HG02938 (cell line): Measurements from ENCODE around the gene NME2.
"Not testable (repeated sequence)": the region's sequence is repeated elsewhere in the genome, so short reads cannot be mapped to it uniquely, and the experiment has no call there.

Experiments used
- ATAC-seq: cut with Tn5 transposase; IDR thresholded peaks from one replicate; pipeline ENCODE4 v1.9.1; 2021; ENCODE audit warnings: mild to moderate bottlenecking, moderate library complexity; ENCODE audit not compliant: unreplicated experiment

NME2 gene

DNA sequence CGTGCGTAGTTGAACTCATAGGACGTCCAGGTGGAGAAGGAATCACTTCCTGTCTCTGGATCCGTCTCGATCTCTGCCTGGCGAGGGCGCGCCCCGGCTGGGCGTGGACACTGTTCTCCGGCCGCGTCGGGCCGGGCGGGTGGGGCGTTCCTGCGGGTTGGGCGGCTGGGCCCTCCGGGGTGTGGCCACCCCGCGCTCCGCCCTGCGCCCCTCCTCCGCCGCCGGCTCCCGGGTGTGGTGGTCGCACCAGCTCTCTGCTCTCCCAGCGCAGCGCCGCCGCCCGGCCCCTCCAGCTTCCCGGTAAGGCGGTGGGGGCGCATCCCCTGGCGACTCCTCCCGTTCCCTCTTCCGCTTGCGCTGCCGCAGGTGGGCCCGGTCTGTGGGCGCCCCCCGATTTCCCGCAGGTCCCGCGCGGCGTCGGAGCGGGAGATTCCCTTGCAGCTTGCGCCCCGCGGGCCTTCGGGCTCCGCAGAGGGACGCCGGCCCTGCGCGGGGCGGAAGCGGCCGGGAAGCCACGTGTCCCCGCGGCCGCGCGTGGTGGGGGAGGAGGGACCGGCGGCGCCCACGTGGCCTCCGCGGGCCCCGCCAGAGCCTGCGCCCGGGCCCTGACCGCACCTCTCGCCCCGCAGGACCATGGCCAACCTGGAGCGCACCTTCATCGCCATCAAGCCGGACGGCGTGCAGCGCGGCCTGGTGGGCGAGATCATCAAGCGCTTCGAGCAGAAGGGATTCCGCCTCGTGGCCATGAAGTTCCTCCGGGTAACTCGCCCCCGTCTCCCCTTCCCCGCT, at the start of gene NME2:
NME2 (plus strand) TSS at position 214 of the 789 bp plus-strand sequence; CDS start at position 634, 420 bp downstream.
- ATAC-seq = peak; percentile 69

DNA sequence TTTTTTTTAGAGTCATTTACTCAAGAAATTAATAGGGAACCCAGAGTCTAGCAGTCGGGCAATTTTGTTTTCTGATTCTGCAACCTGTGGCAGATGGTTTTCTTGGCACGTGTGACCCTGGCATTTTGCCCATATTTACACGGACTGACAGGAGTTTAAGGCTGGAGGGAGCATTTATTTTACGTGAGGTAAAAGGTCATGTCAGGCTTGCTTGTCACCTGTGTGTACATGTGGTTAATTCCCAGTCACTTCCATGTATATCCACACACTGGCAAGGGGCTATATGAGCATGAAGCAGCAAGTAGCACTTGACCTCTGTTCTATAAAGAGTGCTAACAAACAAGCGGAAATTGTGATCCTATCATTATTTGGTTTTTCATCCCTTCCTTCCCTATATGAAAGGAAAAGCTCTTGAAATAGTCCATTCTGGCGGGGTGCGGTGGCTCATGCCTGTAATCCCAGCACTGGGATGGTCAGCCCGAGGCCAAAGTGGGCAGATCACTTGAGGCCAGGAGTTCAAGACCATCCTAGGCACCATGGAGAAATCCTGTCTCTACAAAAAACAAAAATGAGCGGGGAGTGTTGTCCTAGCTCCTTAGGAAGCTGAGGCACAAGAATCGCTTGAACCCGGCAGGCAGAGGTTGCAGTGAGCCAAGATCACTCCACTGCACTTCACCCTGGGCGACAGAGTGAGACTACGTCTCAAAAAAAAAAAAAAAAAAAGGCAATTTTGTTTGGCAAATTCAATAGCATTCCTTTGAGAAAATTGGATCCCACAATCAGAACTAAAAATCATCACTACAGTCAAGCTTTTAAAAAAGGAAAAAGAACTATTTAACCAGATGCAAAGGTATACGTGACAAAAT, 47.6 kb upstream of the NME2 start:
- no peak for ATAC-seq

- peak; percentile 19 for ATAC-seq
Observed at GRCh38 chr17:51119415-51120356, 46.5 kb upstream of the NME2 start.

DNA sequence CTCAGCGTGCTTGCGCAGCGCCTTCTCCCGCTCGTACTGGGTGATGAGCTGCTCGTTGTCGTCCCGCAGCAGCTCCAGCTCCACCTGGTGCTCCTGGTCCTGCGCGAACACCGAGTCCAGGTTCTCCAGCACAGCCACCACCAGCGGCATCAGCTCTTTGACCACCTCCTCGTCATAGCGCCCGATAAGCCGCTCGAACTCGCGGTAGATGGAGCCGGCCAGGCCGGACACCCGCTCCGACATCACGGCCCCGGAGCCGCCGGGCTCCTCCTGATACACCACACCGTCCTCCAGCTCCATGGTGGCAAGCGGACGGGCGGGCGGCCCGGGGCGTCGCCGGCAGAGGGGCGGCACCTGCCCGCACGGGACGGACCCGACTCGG, 45.9 kb upstream of the NME2 start:
- peak; percentile 30 for ATAC-seq

GRCh38 chr17:51120739-51121619, 45.2 kb upstream of the NME2 start, which contains the start of gene SPAG9:
Gene SPAG9, minus strand, starts transcription at chr17:51120868. Its CDS starts 212 bp downstream, at chr17:51120656.
- peak; percentile 55 for ATAC-seq

DNA sequence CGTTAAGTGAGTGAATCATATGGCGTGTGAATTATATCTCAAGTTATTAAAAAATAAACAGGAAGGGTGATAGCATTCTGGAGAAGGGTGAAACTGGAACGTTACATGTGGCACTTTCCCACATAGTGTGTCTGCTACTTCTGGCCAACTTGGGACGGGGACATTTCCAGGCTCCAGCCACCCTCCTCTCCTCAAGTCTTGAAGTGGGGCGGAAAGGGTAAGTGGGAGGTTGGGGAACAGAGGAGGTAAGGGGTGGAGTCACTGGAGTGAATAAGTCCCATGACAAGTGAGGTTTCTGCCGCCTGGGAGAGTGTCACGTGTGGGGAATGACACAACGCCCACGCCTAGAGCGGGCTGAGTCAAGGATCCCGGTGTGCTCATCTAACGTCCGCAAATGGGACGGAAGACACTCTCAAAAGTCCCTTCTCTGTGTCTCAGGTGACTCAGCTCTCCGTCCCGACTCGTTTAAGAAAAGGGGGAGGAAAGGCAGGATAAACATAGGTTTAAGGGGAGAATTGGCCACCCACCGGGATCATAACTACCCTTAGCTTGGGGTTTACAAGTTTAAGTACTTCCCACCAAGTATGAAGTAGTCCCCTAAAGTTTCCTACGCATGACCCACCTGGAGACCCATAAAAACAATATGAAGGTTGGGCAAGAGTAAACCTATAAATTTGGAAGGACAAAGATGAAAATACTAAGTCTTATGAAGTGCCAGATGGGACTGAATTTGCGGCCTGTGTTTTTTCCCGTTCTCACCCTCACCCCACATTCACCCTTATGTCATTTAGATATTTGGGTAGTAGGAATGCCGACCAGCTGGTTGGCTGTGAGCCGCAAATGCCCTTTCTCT, 44.4 kb upstream of the NME2 start:
- no peak for ATAC-seq

DNA sequence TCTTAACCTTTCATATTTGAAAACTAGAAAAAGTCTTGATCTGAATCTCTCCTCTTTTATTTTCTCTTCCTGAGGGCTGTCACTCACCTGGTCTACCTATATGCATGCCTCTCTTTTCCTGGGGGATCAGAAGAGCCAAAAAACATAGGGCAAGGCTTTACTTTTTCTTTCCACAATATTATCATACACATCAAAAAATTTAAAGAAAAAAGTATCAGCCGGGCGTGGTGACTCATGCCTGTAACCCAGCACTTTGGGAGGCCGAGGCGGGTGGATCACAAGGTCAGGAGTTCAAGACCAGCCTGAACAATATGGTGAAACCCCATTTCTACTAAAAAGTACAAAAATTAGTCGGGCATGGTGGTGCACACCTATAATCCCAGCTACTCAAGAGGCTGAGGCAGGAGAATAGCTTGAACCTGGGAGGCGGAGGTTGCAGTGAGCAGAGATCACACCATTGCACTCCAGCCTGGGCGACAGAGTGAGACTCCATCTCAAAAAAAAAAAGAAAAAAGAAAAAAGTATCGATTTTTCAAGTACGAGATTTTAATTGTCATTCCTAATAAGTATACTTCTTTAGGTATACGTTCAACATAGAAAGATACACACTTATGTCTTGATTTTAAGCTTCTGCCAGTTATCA, 43.6 kb upstream of the NME2 start:
- ATAC-seq = not testable (repeated sequence)

- ATAC-seq = no peak
Observed at GRCh38 chr17:51124640-51125503, 41.3 kb upstream of the NME2 start.

DNA sequence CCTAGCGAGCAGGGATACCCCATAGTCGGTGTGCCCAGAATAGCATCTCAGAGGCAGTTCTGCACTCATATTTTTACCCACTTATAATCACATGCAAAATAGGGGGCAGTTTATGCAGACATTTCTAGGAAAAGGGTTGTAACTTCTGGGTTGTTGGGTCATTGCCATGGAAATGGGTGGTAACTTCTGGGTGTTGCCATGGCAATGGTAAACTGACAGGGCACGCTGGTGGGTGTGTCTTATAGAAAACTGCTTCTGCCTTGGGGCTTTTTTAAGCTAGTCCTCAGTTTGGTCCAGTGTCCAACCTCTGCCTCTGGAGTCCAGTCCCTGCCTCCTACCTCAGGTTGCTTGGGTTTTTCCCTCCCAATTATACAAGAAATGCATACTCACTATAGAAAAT, 38.1 kb upstream of the NME2 start:
- no peak for ATAC-seq

GRCh38 chr17:51132964-51133319, 33.3 kb upstream of the NME2 start:
- no peak for ATAC-seq

- ATAC-seq = no peak
Observed at GRCh38 chr17:51133365-51133764, 32.8 kb upstream of the NME2 start.

- ATAC-seq = no peak
Observed at GRCh38 chr17:51135956-51136355, 30.3 kb upstream of the NME2 start.

DNA sequence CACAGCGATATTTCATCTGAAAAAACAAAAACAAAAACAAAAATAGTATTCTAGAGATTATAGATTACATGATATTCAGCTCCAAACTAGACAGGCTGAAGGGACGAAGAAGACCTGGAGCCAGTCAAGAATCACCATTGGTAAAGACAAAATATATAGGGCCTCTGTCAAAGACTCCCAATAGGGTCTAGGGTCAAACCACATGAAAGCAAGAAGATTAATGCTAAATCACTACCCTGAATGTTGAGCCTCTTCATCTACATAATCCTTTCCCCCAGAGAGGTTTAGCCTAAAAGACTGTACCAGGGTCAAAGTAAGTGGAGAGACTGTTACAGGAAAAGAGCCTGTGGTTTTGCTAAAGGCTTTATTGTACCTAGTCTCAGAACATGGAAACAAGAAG, 23.6 kb upstream of the NME2 start:
- ATAC-seq = no peak

GRCh38 chr17:51144266-51145022, 21.8 kb upstream of the NME2 start:
- no peak for ATAC-seq

GRCh38 chr17:51147650-51148049, 18.6 kb upstream of the NME2 start:
- ATAC-seq = no peak

- no peak for ATAC-seq
Observed at GRCh38 chr17:51149163-51149562, 17.0 kb upstream of the NME2 start.

- no peak for ATAC-seq
Observed at GRCh38 chr17:51150932-51151331, 15.3 kb upstream of the NME2 start.
